Measurements from ENCODE around the gene AMPD2.

Gene AMPD2

GRCh38 chr1:109630081-109630897 is 10.7 kb downstream of the AMPD2 start:
- DNase-seq (ENCODE audit: low read depth in 2 of 2): no peak

GRCh38 chr1:109630898-109631512 is 11.4 kb downstream of the AMPD2 start:
- no peak for DNase-seq (ENCODE audit: low read depth in 2 of 2)

GRCh38 chr1:109631513-109632505 is 12.2 kb downstream of the AMPD2 start:
- no peak for DNase-seq (ENCODE audit: low read depth in 2 of 2)

- DNase-seq (ENCODE audit: low read depth in 2 of 2): no peak
Observed at GRCh38 chr1:109632671-109633346, 13.2 kb downstream of the AMPD2 start.

- DNase-seq (ENCODE audit: low read depth in 2 of 2): no peak
Observed at GRCh38 chr1:109634292-109634691, 14.7 kb downstream of the AMPD2 start.

- DNase-seq (ENCODE audit: low read depth in 2 of 2): no peak
Observed at GRCh38 chr1:109634771-109635750, 15.4 kb downstream of the AMPD2 start.

- no peak for DNase-seq (ENCODE audit: low read depth in 2 of 2)
Observed at GRCh38 chr1:109635862-109636200, 16.2 kb downstream of the AMPD2 start.

- DNase-seq (ENCODE audit: low read depth in 2 of 2): no peak
Observed at GRCh38 chr1:109636201-109636952, 16.7 kb downstream of the AMPD2 start.

- DNase-seq (ENCODE audit: low read depth in 2 of 2): no peak
Observed at GRCh38 chr1:109637446-109637845, 17.8 kb downstream of the AMPD2 start.

GRCh38 chr1:109639063-109639840 is 19.6 kb downstream of the AMPD2 start:
- DNase-seq (ENCODE audit: low read depth in 2 of 2): no peak

- DNase-seq (ENCODE audit: low read depth in 2 of 2): no peak
Observed at GRCh38 chr1:109639841-109640184, 20.2 kb downstream of the AMPD2 start.

- peak; percentile 83 to 96 for DNase-seq (ENCODE audit: low read depth in 2 of 2)
Observed at GRCh38 chr1:109640285-109640865, 20.7 kb downstream of the AMPD2 start.

GRCh38 chr1:109641078-109641740 is 21.6 kb downstream of the AMPD2 start:
- no peak for DNase-seq (ENCODE audit: low read depth in 2 of 2)

GRCh38 chr1:109641861-109642260 is 22.2 kb downstream of the AMPD2 start:
- no peak for DNase-seq (ENCODE audit: low read depth in 2 of 2)

GRCh38 chr1:109642626-109643025 is 23.0 kb downstream of the AMPD2 start:
- DNase-seq (ENCODE audit: low read depth in 2 of 2): no peak

GRCh38 chr1:109643385-109644230 is 24.0 kb downstream of the AMPD2 start:
- DNase-seq (ENCODE audit: low read depth in 2 of 2): peak; percentile 68 to 87

- DNase-seq (ENCODE audit: low read depth in 2 of 2): no peak
Observed at GRCh38 chr1:109644670-109645069, 25.0 kb downstream of the AMPD2 start.
